ENCODE results near the gene IGFBP3. TPM values are rescaled to one million over a fixed set of nuclear protein-coding genes. Genes with fewer than 3 reads are reported as not detected.

IGFBP3 gene
- total and polyA plus RNA-seq, 2 experiments from 2014 or later: 11.2 to 11.3 TPM

- TF ChIP-seq EZH2 (IDR thresholded peaks at IDR 0.05; ENCODE audit: low read depth, unreplicated experiment) (no peak), CTCF (conservative IDR thresholded peaks at IDR 0.05; ENCODE audit: low read depth in 2 of 2) (no peak), REST (IDR thresholded peaks at IDR 0.05; ENCODE audit: unreplicated experiment) (no peak), JUNB (IDR thresholded peaks at IDR 0.05; ENCODE audit: unreplicated experiment) (no peak), STAT1 (IDR thresholded peaks at IDR 0.05; ENCODE audit: unreplicated experiment) (no peak)
Observed at GRCh38 chr7:45893996-45894664, 26.9 kb downstream of the IGFBP3 start (continued).

GRCh38 chr7:45893374-45893995 lies 27.6 kb downstream of the IGFBP3 start:
- DNase-seq (ENCODE audit: low spot score): no peak
- TF ChIP-seq EZH2phosphoT487 (IDR thresholded peaks at IDR 0.05; ENCODE audit: unreplicated experiment): no peak
- TF ChIP-seq REST (IDR thresholded peaks at IDR 0.05; ENCODE audit: unreplicated experiment): no peak
- TF ChIP-seq CREB1 (CRISPR knock-in tag; IDR thresholded peaks at IDR 0.05; ENCODE audit: low read depth): no peak
- TF ChIP-seq NANOG (IDR thresholded peaks at IDR 0.05; ENCODE audit: borderline replicate concordance): no peak
- TF ChIP-seq EZH2 (IDR thresholded peaks at IDR 0.05; ENCODE audit: low read depth, unreplicated experiment): no peak
- TF ChIP-seq ETS1 (IDR thresholded peaks at IDR 0.05): no peak
- TF ChIP-seq ZNF331 (CRISPR knock-in tag; IDR thresholded peaks at IDR 0.05; ENCODE audit: low read depth): no peak
- no peak for TF ChIP-seq STAT1 (IDR thresholded peaks at IDR 0.05; ENCODE audit: unreplicated experiment)
- no peak for TF ChIP-seq ZNF114 (CRISPR knock-in tag; IDR thresholded peaks at IDR 0.05)

More at GRCh38 chr7:45893374-45893995, 27.6 kb downstream of the IGFBP3 start:
- no peaks in the 10 kb centered on the region for H3K36me3 Mint-ChIP-seq (ENCODE audit: low read depth)
- H3K27ac ChIP-seq (ENCODE audit: low read depth): no peak overlapping the region
- no peak overlapping the region for H3K4me2 ChIP-seq
- peaks cover 7% of the 10 kb centered on the region for H3K4me1 Mint-ChIP-seq
- H3K4me3 Mint-ChIP-seq: no peak overlapping the region
- H3K9me2 ChIP-seq (ENCODE audit: insufficient read depth): 0 out of 2 replicates have a peak, but pooled peaks cover 3% of the 10 kb centered on the region
- no peak overlapping the region for H3K27ac Mint-ChIP-seq
- no peaks in the 10 kb centered on the region for H3K79me2 ChIP-seq (replicated peaks; ENCODE audit: insufficient read depth)
- H3K4me1 ChIP-seq (ENCODE audit: insufficient read depth): peaks cover 10% of the 10 kb centered on the region; the same call in 1 of the 2 replicates
- peaks cover 22% of the 10 kb centered on the region for H3K27me3 Mint-ChIP-seq (ENCODE audit: insufficient read depth, low read depth, poor library complexity)
- ATAC-seq: no peak
- peaks cover 25% of the 10 kb centered on the region for H3K27me3 ChIP-seq (ENCODE audit: insufficient read depth)
- H3F3A ChIP-seq (replicated peaks; ENCODE audit: low read depth): no peaks in the 10 kb centered on the region
- H2AFZ ChIP-seq: no peak overlapping the region
- no peak overlapping the region for H3K4me3 ChIP-seq
- no peaks in the 10 kb centered on the region; the same call in 2 of the 3 replicates for H3K9me3 Mint-ChIP-seq
- no peaks in the 10 kb centered on the region for H3K36me3 ChIP-seq (ENCODE audit: insufficient read depth)
- H4K20me1 ChIP-seq (replicated peaks; ENCODE audit: insufficient read depth): no peaks in the 10 kb centered on the region; the same call in 1 of the 2 replicates

All from GM23338 (cell line).